ENCODE data around the gene ABCC6. TPM values are rescaled to one million over a fixed set of nuclear protein-coding genes. Genes with fewer than 3 reads are reported as not detected.

ABCC6 gene
- total RNA-seq, 1 experiment from 2014 or later, result 2.9 TPM

- no peak overlapping the region for H3K27ac ChIP-seq (ENCODE audit: low read length)
- H3K36me3 ChIP-seq (ENCODE audit: control insufficient read depth, insufficient read depth, low read length), result peaks cover 20% of the 10 kb centered on the region
- no peak for DNase-seq (ENCODE audit: low read depth, low spot score)
- intact Hi-C loops (cut with micrococcal nuclease; ENCODE audit: unreplicated experiment), result no loop called here
- peaks cover 25% of the 10 kb centered on the region for H3K4me1 ChIP-seq (ENCODE audit: control insufficient read depth, insufficient read depth, low read length)
- no peak for ATAC-seq
- no peak overlapping the region for H3K4me3 ChIP-seq (ENCODE audit: low read depth in 2 of 2, low read length in 2 of 2)
- POLR2A ChIA-PET, result no interaction called here
- TF ChIP-seq SIN3A (IDR thresholded peaks at IDR 0.05; ENCODE audit: borderline replicate concordance, insufficient read depth, low read depth, low read length) (no peak), TCF7L2 (IDR thresholded peaks at IDR 0.05; ENCODE audit: low read depth, low read length) (no peak), REST (IDR thresholded peaks at IDR 0.05; ENCODE audit: insufficient read depth in 1 of 2, low read depth in 2 of 2, low read length in 1 of 2) (no peak), POLR2AphosphoS5 (IDR thresholded peaks at IDR 0.05; ENCODE audit: low read depth, low read length) (no peak), CTCF (IDR thresholded peaks at IDR 0.05) (no peak)
- H3K27me3 ChIP-seq (ENCODE audit: control insufficient read depth, insufficient read depth, low read length), result no peaks in the 10 kb centered on the region
- in situ Hi-C loops (cut with HindIII; ENCODE audit: low pct_unique_long_range_greater_than_20kb, low sequenced_read_pairs), result no loop called here
- no peaks in the 10 kb centered on the region for H3K9me3 ChIP-seq (ENCODE audit: control insufficient read depth, insufficient read depth, low read depth, low read length)
- no TSS peak for BruUV-seq (replicated peaks)
- CTCF ChIA-PET, result no interaction called here
Measured at GRCh38 chr16:16145286-16145685, 78.0 kb downstream of the ABCC6 start.

- Histone ChIP-seq H3K27ac (ENCODE audit: low read length) (no peak overlapping the region), H3K27me3 (ENCODE audit: control insufficient read depth, insufficient read depth, low read length) (no peaks in the 10 kb centered on the region), H3K4me1 (ENCODE audit: control insufficient read depth, insufficient read depth, low read length) (peaks cover 17% of the 10 kb centered on the region), H3K36me3 (ENCODE audit: control insufficient read depth, insufficient read depth, low read length) (peaks cover 24% of the 10 kb centered on the region), H3K9me3 (ENCODE audit: control insufficient read depth, insufficient read depth, low read depth, low read length) (no peaks in the 10 kb centered on the region), H3K4me3 (ENCODE audit: low read depth in 2 of 2, low read length in 2 of 2) (no peak overlapping the region)
- in situ Hi-C loops (cut with HindIII; ENCODE audit: low pct_unique_long_range_greater_than_20kb, low sequenced_read_pairs), result no loop called here
- TF ChIP-seq REST (IDR thresholded peaks at IDR 0.05; ENCODE audit: insufficient read depth in 1 of 2, low read depth in 2 of 2, low read length in 1 of 2), result no peak
- no peak for TF ChIP-seq POLR2AphosphoS5 (IDR thresholded peaks at IDR 0.05; ENCODE audit: low read depth, low read length)
- no TSS peak for BruUV-seq (replicated peaks)
- POLR2A ChIA-PET, result no interaction called here
- CTCF ChIA-PET, result no interaction called here
- ATAC-seq (0 out of 2 replicates have a peak, but pooled peaks have one; percentile 8), DNase-seq (ENCODE audit: low read depth, low spot score) (no peak)
- intact Hi-C loops (cut with micrococcal nuclease; ENCODE audit: unreplicated experiment), result no loop called here
Measured at GRCh38 chr16:16144416-16144815, 78.9 kb downstream of the ABCC6 start.
